Measurements from ENCODE around the gene MYOM3.

GRCh38 chr1:24094554-24094953 lies 17.4 kb downstream of the MYOM3 start:
- TF ChIP-seq CTCF (IDR thresholded peaks at IDR 0.05) (no peak), POLR2A (IDR thresholded peaks at IDR 0.05) (no peak)

Data from heart left ventricle (tissue), 13 donors.